GM12874 (cell line): ENCODE results near the gene CDC14A.
A peak's percentile ranks its signal among the peaks of the same experiment; 100 is the strongest.

Experiments used
- CTCF ChIP-seq: IDR thresholded peaks from 2 replicates; pipeline ENCODE4 v1.5.1; 2011; ENCODE audit warnings: low read depth, mild to moderate bottlenecking, control low read depth, low read length, moderate library complexity; ENCODE audit not compliant: insufficient read depth

The CDC14A gene

GRCh38 chr1:100528871-100529270 lies 176.6 kb downstream of the CDC14A start:
- TF ChIP-seq CTCF: no peak

GRCh38 chr1:100530141-100530540 lies 177.8 kb downstream of the CDC14A start:
- TF ChIP-seq CTCF: no peak

GRCh38 chr1:100530880-100531487 lies 178.7 kb downstream of the CDC14A start:
- no peak for TF ChIP-seq CTCF

GRCh38 chr1:100532645-100533044 lies 180.3 kb downstream of the CDC14A start:
- no peak for TF ChIP-seq CTCF

GRCh38 chr1:100535264-100535663 lies 183.0 kb downstream of the CDC14A start:
- TF ChIP-seq CTCF: no peak

- no peak for TF ChIP-seq CTCF
These were observed 183.7 kb downstream of the CDC14A start for GRCh38 chr1:100536031-100536430.

GRCh38 chr1:100538913-100539835 lies 186.9 kb downstream of the CDC14A start:
- peak; percentile 29 for TF ChIP-seq CTCF
